Measurements from ENCODE around the gene LMOD3.

Gene LMOD3

GRCh38 chr3:69081583-69082262 lies 40.7 kb downstream of the LMOD3 start:
- DNase-seq (ENCODE audit: low read depth), result peak; percentile 47
- no peak for TF ChIP-seq CTCF (conservative IDR thresholded peaks at IDR 0.05; ENCODE audit: low read depth, low read length)
- peak overlapping the region; percentile 1 for H3K4me3 ChIP-seq (ENCODE audit: low read length)

GRCh38 chr3:69080233-69080920 lies 42.0 kb downstream of the LMOD3 start, which contains the start of gene UBA3:
Gene UBA3, minus strand, starts transcription at chr3:69080365. Its CDS starts 12 bp downstream, at chr3:69080353.
- no peak for TF ChIP-seq CTCF (conservative IDR thresholded peaks at IDR 0.05; ENCODE audit: low read depth, low read length)
- peak within 1 kb of the TSS; percentile 86 for H3K4me3 ChIP-seq (ENCODE audit: low read length)
- DNase-seq (ENCODE audit: low read depth), result peak; percentile 48

- peak overlapping the region; percentile 86 for H3K4me3 ChIP-seq (ENCODE audit: low read length)
- no peak for DNase-seq (ENCODE audit: low read depth)
- TF ChIP-seq CTCF (conservative IDR thresholded peaks at IDR 0.05; ENCODE audit: low read depth, low read length), result no peak
These were observed 42.9 kb downstream of the LMOD3 start for GRCh38 chr3:69079269-69080159.

GRCh38 chr3:69072928-69073327 lies 49.5 kb downstream of the LMOD3 start:
- TF ChIP-seq CTCF (conservative IDR thresholded peaks at IDR 0.05; ENCODE audit: low read depth, low read length), result no peak
- no peak for DNase-seq (ENCODE audit: low read depth)
- no peak overlapping the region for H3K4me3 ChIP-seq (ENCODE audit: low read length)

GRCh38 chr3:69066121-69066520 lies 56.3 kb downstream of the LMOD3 start:
- no peak overlapping the region for H3K4me3 ChIP-seq (ENCODE audit: low read length)
- no peak for DNase-seq (ENCODE audit: low read depth)
- TF ChIP-seq CTCF (conservative IDR thresholded peaks at IDR 0.05; ENCODE audit: low read depth, low read length), result no peak

- no peak for TF ChIP-seq CTCF (conservative IDR thresholded peaks at IDR 0.05; ENCODE audit: low read depth, low read length)
- no peak for DNase-seq (ENCODE audit: low read depth)
- H3K4me3 ChIP-seq (ENCODE audit: low read length), result no peak overlapping the region
These were observed 57.0 kb downstream of the LMOD3 start for GRCh38 chr3:69065318-69065964.

Data from retinal pigment epithelial cell (primary cell).